GM12801 (cell line): Measurements from ENCODE around the gene ARHGEF4.

ENCODE experiments used
- CTCF ChIP-seq: IDR thresholded peaks from one replicate; pipeline ENCODE4 v1.5.1; 2011; ENCODE audit warnings: control low read depth; ENCODE audit not compliant: insufficient read length; ENCODE audit errors: extremely low read depth

Gene ARHGEF4

GRCh38 chr2:130928385-130928784 lies 91.7 kb downstream of the ARHGEF4 start:
- TF ChIP-seq CTCF = no peak

- TF ChIP-seq CTCF = no peak
Observed at GRCh38 chr2:130930740-130931659, 94.3 kb downstream of the ARHGEF4 start.

GRCh38 chr2:130933501-130933900 lies 96.8 kb downstream of the ARHGEF4 start:
- no peak for TF ChIP-seq CTCF

- TF ChIP-seq CTCF = no peak
Observed at GRCh38 chr2:130936451-130936850, 99.7 kb downstream of the ARHGEF4 start.

GRCh38 chr2:130947967-130948366 lies 111.3 kb downstream of the ARHGEF4 start:
- TF ChIP-seq CTCF = no peak

GRCh38 chr2:130949954-130950353 lies 113.2 kb downstream of the ARHGEF4 start:
- no peak for TF ChIP-seq CTCF

- no peak for TF ChIP-seq CTCF
Observed at GRCh38 chr2:130951018-130951417, 114.3 kb downstream of the ARHGEF4 start.
